ENCODE results near the gene VRK3. TPM values are rescaled to one million over a fixed set of nuclear protein-coding genes. Genes with fewer than 3 reads are reported as not detected.

VRK3 gene
- total and polyA plus RNA-seq, 2 of the 4 experiments (the other 2 are of a cell fraction) = 28.7 to 35.8 TPM

GRCh38 chr19:49972841-49973240 lies 52.3 kb downstream of the VRK3 start:
- Histone ChIP-seq H2BK20ac (ENCODE audit: low read depth, low read length) (no peak overlapping the region), H4K20me1 (ENCODE audit: insufficient read depth, low read length) (no peaks in the 10 kb centered on the region; the same call in 1 of the 2 replicates), H2BK15ac (ENCODE audit: low read depth, low read length) (no peak overlapping the region), H3K79me1 (ENCODE audit: low read depth in 1 of 2, low read length in 2 of 2) (no peaks in the 10 kb centered on the region), H3K27me3 (ENCODE audit: control insufficient read depth, insufficient read depth, low read length) (peaks cover 8% of the 10 kb centered on the region), H4K5ac (ENCODE audit: low read depth, low read length) (no peak overlapping the region), H3K18ac (ENCODE audit: low read depth, low read length) (no peak overlapping the region), H3K36me3 (ENCODE audit: control insufficient read depth, insufficient read depth, low read length) (peaks cover 10% of the 10 kb centered on the region), H3K4me1 (ENCODE audit: control insufficient read depth, insufficient read depth, low read length) (no peaks in the 10 kb centered on the region), H3K23ac (ENCODE audit: low read depth, low read length) (no peak overlapping the region), H3K9ac (ENCODE audit: low read depth, low read length) (no peak overlapping the region), H3K56ac (ENCODE audit: extremely low read depth, insufficient read depth, low read length) (no peak overlapping the region), H3K9me3 (ENCODE audit: control insufficient read depth, insufficient read depth, low read length) (no peaks in the 10 kb centered on the region), H2AK9ac (replicated peaks; ENCODE audit: low read depth, low read length, poor library complexity) (no peak overlapping the region), H4K8ac (ENCODE audit: low read depth in 2 of 2, low read length in 2 of 2) (no peak overlapping the region), H3K4me3 (ENCODE audit: insufficient read depth, low read depth, low read length) (no peak overlapping the region), H2AFZ (replicated peaks; ENCODE audit: low read length, poor library complexity) (no peak overlapping the region), H3K9me1 (ENCODE audit: insufficient read depth, low read length) (peaks cover 3% of the 10 kb centered on the region; the same call in 1 of the 2 replicates), H3K27ac (ENCODE audit: insufficient read depth, low read length) (no peak overlapping the region), H3K4me2 (ENCODE audit: low read depth, low read length) (no peak overlapping the region), H2AK5ac (ENCODE audit: low read depth, low read length) (no peak overlapping the region), H4K91ac (ENCODE audit: insufficient read depth, low read depth, low read length) (no peak overlapping the region), H2BK120ac (ENCODE audit: low read depth, low read length) (no peak overlapping the region), H3K4ac (ENCODE audit: low read depth, low read length) (no peak overlapping the region), H3K14ac (replicated peaks; ENCODE audit: low read depth, low read length) (no peak overlapping the region), H2BK5ac (ENCODE audit: low read depth, low read length, poor library complexity, severe bottlenecking) (no peak overlapping the region)
- WGBS, 2 experiments (ENCODE audit: extremely low coverage in 2 of 2, insufficient read length in 1 of 2) = 71% methylated on average over 2 of the region's 6 CpGs; no CpG with 5 or more reads in 1 of the 2 experiments
- POLR2A ChIA-PET (ENCODE audit: unreplicated experiment) = no interaction called here
- dilution Hi-C loops (cut with HindIII; ENCODE audit: low sequenced_read_pairs, unreplicated experiment) (no loop called here), intact Hi-C loops (cut with micrococcal nuclease) (no loop called here), in situ Hi-C loops (cut with MboI; ENCODE audit: low sequenced_read_pairs) (no loop called here)
- BruUV-seq (replicated peaks) = no TSS peak
- no peak for DNase-seq
- CTCF ChIA-PET = no interaction called here
- TF ChIP-seq SMC3 (IDR thresholded peaks at IDR 0.05; ENCODE audit: low read depth, low read length) (no peak), FOS (IDR thresholded peaks at IDR 0.05; ENCODE audit: low read depth, low read length) (no peak), CEBPB (IDR thresholded peaks at IDR 0.05; ENCODE audit: low read depth, low read length) (no peak), CTCF (conservative IDR thresholded peaks at IDR 0.05; ENCODE audit: low read depth, low read length) (no peak), RAD21 (IDR thresholded peaks at IDR 0.05; ENCODE audit: low read length) (no peak), USF2 (IDR thresholded peaks at IDR 0.05; ENCODE audit: low read depth, low read length) (no peak), POLR2A (IDR thresholded peaks at IDR 0.05; ENCODE audit: low read depth, low read length) (no peak), CHD1 (IDR thresholded peaks at IDR 0.05; ENCODE audit: low read depth, low read length) (no peak), BHLHE40 (IDR thresholded peaks at IDR 0.05; ENCODE audit: low read depth, low read length) (no peak)
- ATAC-seq (ENCODE audit: low read depth) = no peak

Data from IMR-90 (cell line).